IMR-90 (cell line): Measurements from ENCODE around the gene MYOF. TPM values are rescaled to one million over a fixed set of nuclear protein-coding genes. Genes with fewer than 3 reads are reported as not detected.

Experiments
- ATAC-seq: fragments of 200-7000 bp; cut with Tn5 transposase; 2 replicates; pipeline ENCODE4 v1.9.1; 2020; ENCODE audit warnings: low read depth, mild to moderate bottlenecking, moderate library complexity
- BruUV-seq: library from RNA; stranded (reverse); fragments of 400-500 nt; replicated peaks from 2 replicates; lab custom pipeline; 2021; lab: Mats Ljungman, UMichigan
- CTCF ChIA-PET: fragments of 300-600 bp; formaldehyde crosslinking; extraction: SDS; loops from one replicate; lab custom pipeline; 2021; ENCODE audit warnings: antibody characterized with exemption; lab: Yijun Ruan, JAX
- POLR2A ChIA-PET: fragments of 300-600 bp; sonication (Branson Sonifier 250); formaldehyde crosslinking; loops from one replicate; lab custom pipeline; 2022; ENCODE audit warnings: antibody characterized with exemption; ENCODE audit not compliant: unreplicated experiment; lab: Charles Lee
- DNase-seq: peaks from one replicate; pipeline ENCODE4 v3.0.0; 2013
- H2AFZ ChIP-seq: replicated peaks from 2 replicates; pipeline ENCODE3; 2013; ENCODE audit warnings: low read length, mild to moderate bottlenecking; ENCODE audit not compliant: poor library complexity
- H2AK5ac ChIP-seq: 2 replicates; pipeline ENCODE4 v1.6.1; 2013; ENCODE audit warnings: low read depth, low read length, inconsistent platforms
- H2AK9ac ChIP-seq: replicated peaks from 2 replicates; pipeline ENCODE3; 2013; ENCODE audit warnings: mild to moderate bottlenecking, low read depth, low read length, moderate library complexity; ENCODE audit not compliant: poor library complexity
- H2BK120ac ChIP-seq: 2 replicates; pipeline ENCODE4 v1.6.1; 2013; ENCODE audit warnings: low read depth, low read length, inconsistent platforms
- H2BK15ac ChIP-seq: 3 replicates; pipeline ENCODE4 v1.6.1; 2013; ENCODE audit warnings: low read depth, low read length, inconsistent platforms
- H2BK20ac ChIP-seq: 2 replicates; pipeline ENCODE4 v1.6.1; 2013; ENCODE audit warnings: low read depth, mild to moderate bottlenecking, inconsistent platforms, low read length, moderate library complexity
- H2BK5ac ChIP-seq: 2 replicates; pipeline ENCODE4 v1.6.1; 2013; ENCODE audit warnings: mild to moderate bottlenecking, low read depth, low read length, inconsistent platforms; ENCODE audit not compliant: poor library complexity, severe bottlenecking
- H3K14ac ChIP-seq: replicated peaks from 2 replicates; pipeline ENCODE4 v1.6.1; 2013; ENCODE audit warnings: low read depth, low read length, inconsistent platforms
- H3K18ac ChIP-seq: 2 replicates; pipeline ENCODE4 v1.6.1; 2013; ENCODE audit warnings: low read depth, low read length, control low read depth
- H3K23ac ChIP-seq: 2 replicates; pipeline ENCODE4 v1.6.1; 2013; ENCODE audit warnings: low read depth, low read length, inconsistent platforms
- H3K27ac ChIP-seq: 2 replicates; pipeline ENCODE4 v1.5.1; 2013; ENCODE audit warnings: mild to moderate bottlenecking, control low read depth, low read length; ENCODE audit not compliant: insufficient read depth
- H3K27me3 ChIP-seq: 2 replicates; pipeline ENCODE4 v1.6.1; 2013; ENCODE audit warnings: low read length; ENCODE audit not compliant: control insufficient read depth, insufficient read depth
- H3K36me3 ChIP-seq: 2 replicates; pipeline ENCODE4 v1.6.1; 2013; ENCODE audit warnings: low read length, mixed read lengths; ENCODE audit not compliant: control insufficient read depth, insufficient read depth
- H3K4ac ChIP-seq: 2 replicates; pipeline ENCODE4 v1.6.1; 2013; ENCODE audit warnings: low read depth, low read length, inconsistent platforms
- H3K4me1 ChIP-seq: 2 replicates; pipeline ENCODE4 v1.6.1; 2013; ENCODE audit warnings: low read length, mixed read lengths; ENCODE audit not compliant: control insufficient read depth, insufficient read depth
- H3K4me2 ChIP-seq: 2 replicates; pipeline ENCODE4 v1.6.1; 2013; ENCODE audit warnings: low read depth, mild to moderate bottlenecking, control low read depth, low read length, moderate library complexity
- H3K4me3 ChIP-seq: 2 replicates; pipeline ENCODE4 v1.5.1; 2013; ENCODE audit warnings: low read depth, mild to moderate bottlenecking, control low read depth, low read length, moderate library complexity; ENCODE audit not compliant: insufficient read depth
- H3K56ac ChIP-seq: 2 replicates; pipeline ENCODE4 v1.6.1; 2013; ENCODE audit warnings: low read length, inconsistent platforms; ENCODE audit not compliant: insufficient read depth; ENCODE audit errors: extremely low read depth
- H3K79me1 ChIP-seq, 2 experiments: 2 replicates each; pipeline ENCODE4 v1.6.1; 2013; ENCODE audit warnings: low read length in 2 of 2, inconsistent platforms in 1 of 2, low read depth in 1 of 2
- H3K9ac ChIP-seq: 2 replicates; pipeline ENCODE4 v1.6.1; 2013; ENCODE audit warnings: low read depth, low read length, control low read depth
- H3K9me1 ChIP-seq: 2 replicates; pipeline ENCODE4 v1.6.1; 2013; ENCODE audit warnings: low read length, inconsistent platforms; ENCODE audit not compliant: insufficient read depth
- H3K9me3 ChIP-seq: 2 replicates; pipeline ENCODE4 v1.6.1; 2013; ENCODE audit warnings: low read length; ENCODE audit not compliant: control insufficient read depth, insufficient read depth
- H4K20me1 ChIP-seq: 2 replicates; pipeline ENCODE4 v1.6.1; 2013; ENCODE audit warnings: low read length, inconsistent platforms; ENCODE audit not compliant: insufficient read depth
- H4K5ac ChIP-seq: 2 replicates; pipeline ENCODE4 v1.6.1; 2013; ENCODE audit warnings: mild to moderate bottlenecking, low read depth, low read length, control low read depth
- H4K8ac ChIP-seq, 2 experiments: 2 replicates each; pipeline ENCODE4 v1.6.1; 2013; ENCODE audit warnings: low read depth in 2 of 2, low read length in 2 of 2, control low read depth in 1 of 2, inconsistent platforms in 1 of 2
- H4K91ac ChIP-seq: 2 replicates; pipeline ENCODE4 v1.6.1; 2013; ENCODE audit warnings: low read depth, low read length, inconsistent platforms; ENCODE audit not compliant: insufficient read depth
- BHLHE40 ChIP-seq: fragments of 150-350 bp; IDR thresholded peaks from 2 replicates; pipeline ENCODE4 v1.6.1; 2016; ENCODE audit warnings: mild to moderate bottlenecking, low read depth, low read length
- CEBPB ChIP-seq: IDR thresholded peaks from 2 replicates; pipeline ENCODE4 v1.6.1; 2012; ENCODE audit warnings: low read depth, low read length, improper control_type of control experiment
- CHD1 ChIP-seq: IDR thresholded peaks from 2 replicates; pipeline ENCODE4 v1.6.1; 2012; ENCODE audit warnings: low read depth, low read length, improper control_type of control experiment
- CTCF ChIP-seq: conservative IDR thresholded peaks from 2 replicates; pipeline ENCODE4 v1.5.1; 2012; ENCODE audit warnings: mild to moderate bottlenecking, low read depth, low read length, improper control_type of control experiment
- ELK1 ChIP-seq: fragments of 150-350 bp; IDR thresholded peaks from 2 replicates; pipeline ENCODE4 v1.6.1; 2016; ENCODE audit warnings: low read depth, mild to moderate bottlenecking, low read length, moderate library complexity, borderline replicate concordance
- FOS ChIP-seq: fragments of 150-350 bp; IDR thresholded peaks from 2 replicates; pipeline ENCODE4 v1.6.1; 2016; ENCODE audit warnings: low read depth, low read length
- MAFK ChIP-seq: IDR thresholded peaks from 2 replicates; pipeline ENCODE4 v1.6.1; 2012; ENCODE audit warnings: low read depth, low read length, improper control_type of control experiment
- MAZ ChIP-seq: IDR thresholded peaks from 2 replicates; pipeline ENCODE4 v1.6.1; 2012; ENCODE audit warnings: low read depth, mild to moderate bottlenecking, low read length, improper control_type of control experiment, moderate library complexity, borderline replicate concordance
- POLR2A ChIP-seq: IDR thresholded peaks from 2 replicates; pipeline ENCODE4 v1.6.1; 2012; ENCODE audit warnings: mild to moderate bottlenecking, low read depth, low read length
- RCOR1 ChIP-seq: IDR thresholded peaks from 2 replicates; pipeline ENCODE4 v1.6.1; 2012; ENCODE audit warnings: mild to moderate bottlenecking, low read length, improper control_type of control experiment; ENCODE audit not compliant: insufficient replicate concordance
- RFX5 ChIP-seq: IDR thresholded peaks from 2 replicates; pipeline ENCODE4 v1.8.0; 2012; ENCODE audit warnings: low read depth, mild to moderate bottlenecking, low read length, moderate library complexity
- SMC3 ChIP-seq: fragments of 150-350 bp; IDR thresholded peaks from 2 replicates; pipeline ENCODE4 v1.6.1; 2016; ENCODE audit warnings: low read depth, mild to moderate bottlenecking, antibody characterized with exemption, low read length, moderate library complexity
- USF2 ChIP-seq: fragments of 150-350 bp; IDR thresholded peaks from 2 replicates; pipeline ENCODE4 v1.6.1; 2017; ENCODE audit warnings: mild to moderate bottlenecking, antibody characterized with exemption, low read length, low read depth
- WGBS, 2 experiments: methylation state at CpG; one replicate each; pipeline versions ENCODE4 v1.1.5 to v1.1.7; 2013; ENCODE audit warnings: missing lambda C conversion rate in 2 of 2; ENCODE audit not compliant: insufficient read length in 1 of 2; ENCODE audit errors: extremely low coverage in 2 of 2; 5-methylcytosine and 5-hydroxymethylcytosine counted together
- dilution Hi-C: fragments of 300-500 bp; cut with HindIII; formaldehyde crosslinking; loops from one replicate; pipeline ENCODE4 v1.14.3; 2018; ENCODE audit warnings: low sequenced_read_pairs; ENCODE audit not compliant: unreplicated experiment
- in situ Hi-C: fragments of 300-500 bp; cut with MboI; formaldehyde crosslinking; loops from 3 replicates; pipeline ENCODE4 v1.14.3; 2019; ENCODE audit warnings: low sequenced_read_pairs, inconsistent platforms, mixed read lengths
- intact Hi-C: fragments of 100-400 bp; cut with micrococcal nuclease; formaldehyde crosslinking; loops from 2 replicates; pipeline ENCODE4 v1.10.0; 2022
- polyA plus RNA-seq, 3 experiments: library from polyadenylated mRNA; depleted of rRNA; stranded (reverse); fragments of >200 nt; gene quantifications; 2 replicates each; pipeline ENCODE4 v1.2.3, GENCODE V29; 2012; ENCODE audit warnings: low replicate concordance in 1 of 3
- total RNA-seq: library from RNA; depleted of rRNA; stranded (reverse); fragments of >200 nt; gene quantifications from 2 replicates; pipeline ENCODE4 v1.2.3, GENCODE V29; 2012

MYOF gene
- total and polyA plus RNA-seq, 2 of the 4 experiments (the other 2 are of a cell fraction), result 221 to 281 TPM

- POLR2A ChIA-PET, result no interaction called here
Measured at GRCh38 chr10:93485690-93486089, 3.6 kb upstream of the MYOF start.

More at GRCh38 chr10:93485690-93486089, 3.6 kb upstream of the MYOF start:
- no peak overlapping the region for H2BK120ac ChIP-seq
- no peak overlapping the region for H2BK15ac ChIP-seq
- no peak for DNase-seq
- no peak for ATAC-seq
- BruUV-seq, result no TSS peak
- H3K27me3 ChIP-seq, result no peaks in the 10 kb centered on the region; the same call in 1 of the 2 replicates
- no peak overlapping the region for H3K23ac ChIP-seq
- no peak overlapping the region for H3K9ac ChIP-seq
- WGBS, 2 experiments, result no CpG with 5 or more reads among the region's 1 CpG
- no peaks in the 10 kb centered on the region for H3K36me3 ChIP-seq
- intact Hi-C loops (no loop called here), dilution Hi-C loops (no loop called here), in situ Hi-C loops (no loop called here)
- H2BK5ac ChIP-seq, result no peak overlapping the region
- H3K4me1 ChIP-seq, result peaks cover 2% of the 10 kb centered on the region; the same call in 1 of the 2 replicates
- H3K9me1 ChIP-seq, result no peaks in the 10 kb centered on the region
- no peak overlapping the region for H2AK9ac ChIP-seq
- H3K79me1 ChIP-seq, result peaks cover 0 to 8% of the 10 kb centered on the region in 2 experiments; a peak in 1 of 4 replicates
- no peak overlapping the region for H2AK5ac ChIP-seq
- H3K27ac ChIP-seq, result no peak overlapping the region
- H2BK20ac ChIP-seq, result no peak overlapping the region
- no peak overlapping the region for H4K8ac ChIP-seq
- H3K56ac ChIP-seq, result no peak overlapping the region
- H3K4ac ChIP-seq, result no peak overlapping the region
- no peak overlapping the region for H3K14ac ChIP-seq
- no peaks in the 10 kb centered on the region for H4K20me1 ChIP-seq
- no peaks in the 10 kb centered on the region for H3K9me3 ChIP-seq
- no peak overlapping the region for H4K91ac ChIP-seq
- TF ChIP-seq SMC3, result no peak
- no peak for TF ChIP-seq RFX5
- no peak for TF ChIP-seq FOS
- no peak for TF ChIP-seq CEBPB
- TF ChIP-seq MAZ, result no peak
- TF ChIP-seq MAFK, result no peak
- TF ChIP-seq RCOR1, result no peak
- TF ChIP-seq CTCF, result no peak
- TF ChIP-seq CHD1, result no peak
- TF ChIP-seq POLR2A, result no peak
- no peak for TF ChIP-seq ELK1
- TF ChIP-seq USF2, result no peak
- no peak for TF ChIP-seq BHLHE40
- H3K18ac ChIP-seq, result no peak overlapping the region
- H3K4me3 ChIP-seq, result no peak overlapping the region
- H3K4me2 ChIP-seq, result no peak overlapping the region
- H4K5ac ChIP-seq, result no peak overlapping the region
- no peak overlapping the region for H2AFZ ChIP-seq
- CTCF ChIA-PET, result interaction anchor here (0.6 to 1.2 kb wide), 3 partner anchors 10 to 551 kb away, joined by 3 to 6 read pairs (median 3); no protein-coding TSS in a partner anchor
